Spleen (tissue), 7 donors: ENCODE measurements around the gene PPP2R3A.

Experiments
- CTCF ChIP-seq, 11 experiments: fragments of 200-600 bp in 7 of 11; fragments of 450-650 bp in 4 of 11; sonication (generic) in 4 of 11; IDR thresholded peaks in 8 of 11; conservative IDR thresholded peaks in 3 of 11; 1 replicate in 7 of 11; 2 replicates in 4 of 11; pipeline versions ENCODE4 v1.4.0 to v1.8.0; 2016 to 2021; ENCODE audit warnings: antibody characterized with exemption in 11 of 11, inconsistent platforms in 4 of 11, mild to moderate bottlenecking in 1 of 11
- POLR2A ChIP-seq, 3 donors: fragments of 450-650 bp; IDR thresholded peaks; one replicate each; pipeline ENCODE4 v1.5.1; 2017; ENCODE audit warnings: antibody characterized with exemption in 3 of 3, mild to moderate bottlenecking in 1 of 3
- donor health status: DM: no; HTN: no; CAD: no; lungs with moderate emphysema.
- donor health status: DM: no; HTN: no; CAD: no.
- donor health status: DM: no; HTN: no; CAD: no.

- TF ChIP-seq CTCF (IDR thresholded peaks at IDR 0.05 in 8 of 11, conservative IDR thresholded peaks at IDR 0.05 in 3 of 11) (no peak), POLR2A (IDR thresholded peaks at IDR 0.05) (no peak)
These were observed 175.8 kb downstream of the PPP2R3A start for GRCh38 chr3:136141291-136141785.
